ENCODE measurements around the gene VENTX. TPM values are rescaled to one million over a fixed set of nuclear protein-coding genes. Genes with fewer than 3 reads are reported as not detected.

Gene VENTX
- total and polyA plus RNA-seq, 10 of the 15 experiments (the other 5 are each of a cell fraction or from before 2014, with no cell fraction given): 0.05 TPM; not detected in 9

DNA sequence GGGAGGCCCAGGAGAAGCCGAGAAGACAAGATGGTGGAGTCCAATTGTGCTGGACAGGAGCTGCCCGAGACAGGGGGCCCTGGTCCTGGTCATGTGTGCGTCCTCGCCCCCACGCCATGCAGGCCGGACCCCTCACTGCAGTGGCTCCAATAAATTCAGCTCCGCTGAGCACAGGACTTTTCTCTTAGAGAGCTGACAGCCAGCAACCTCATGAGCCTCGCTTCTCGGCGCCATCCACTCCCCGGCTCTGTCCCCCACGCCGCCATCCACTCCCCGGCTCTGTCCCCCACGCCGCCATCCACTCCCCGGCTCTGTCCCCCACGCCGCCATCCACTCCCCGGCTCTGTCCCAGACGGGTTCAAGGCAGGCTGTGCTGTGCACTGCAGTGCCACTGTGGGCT, 10.4 kb upstream of the VENTX start:
- DNase-seq (ENCODE audit: low read depth, low spot score) (no peak), ATAC-seq (no peak), FAIRE-seq (no peak)
- H3K27me3 ChIP-seq (replicated peaks in 1 of 2; ENCODE audit: control insufficient read depth in 2 of 2, insufficient read depth in 2 of 2, low read length in 1 of 2): peaks cover 1 to 3% of the 10 kb centered on the region in 2 experiments; a peak in 2 of 4 replicates
- H3K4me2 ChIP-seq (ENCODE audit: control insufficient read depth, insufficient read depth): no peak overlapping the region
- H3K4me3 ChIP-seq: no peak overlapping the region
- H3K36me3 ChIP-seq (ENCODE audit: control insufficient read depth in 2 of 2, insufficient read depth in 2 of 2, low read length in 1 of 2): no peaks in the 10 kb centered on the region
- H3K9ac ChIP-seq (ENCODE audit: control insufficient read depth, insufficient read depth, low read length): no peak overlapping the region
- intact Hi-C loops (cut with micrococcal nuclease; ENCODE audit: unreplicated experiment): no loop called here
- BruUV-seq (replicated peaks): no TSS peak
- H2AFZ ChIP-seq (ENCODE audit: control insufficient read depth, low read depth, low read length): no peak overlapping the region
- no peaks in the 10 kb centered on the region for H3K4me1 ChIP-seq (ENCODE audit: control insufficient read depth, insufficient read depth, low read length)
- H3K79me2 ChIP-seq (ENCODE audit: control insufficient read depth, insufficient read depth, low read length): no peaks in the 10 kb centered on the region
- RAD21 ChIA-PET (ENCODE audit: unreplicated experiment): no interaction called here
- H3K9me3 ChIP-seq (replicated peaks; ENCODE audit: control insufficient read depth, insufficient read depth, low read length): no peaks in the 10 kb centered on the region
- WGBS (ENCODE audit: insufficient coverage, insufficient replicate concordance, low lambda C conversion rate, missing lambda C conversion rate): 61% methylated on average over 13 of the region's 21 CpGs
- TF ChIP-seq ZBED1 (IDR thresholded peaks at IDR 0.05; ENCODE audit: borderline replicate concordance): no peak
- TF ChIP-seq CBX5 (IDR thresholded peaks at IDR 0.05; ENCODE audit: low read depth): no peak
- no peak for TF ChIP-seq MAX (IDR thresholded peaks at IDR 0.05; ENCODE audit: low read depth, low read length)
- no peak for TF ChIP-seq KDM1A (IDR thresholded peaks at IDR 0.05; ENCODE audit: borderline replicate concordance)
- TF ChIP-seq WRNIP1 (IDR thresholded peaks at IDR 0.05; ENCODE audit: borderline replicate concordance, low read depth, low read length): no peak
- TF ChIP-seq SREBF1 (IDR thresholded peaks at IDR 0.05; ENCODE audit: low read length): no peak
- CTCF ChIA-PET: no interaction called here
- H3K27ac ChIP-seq (ENCODE audit: control insufficient read depth, insufficient read depth): no peak overlapping the region
- in situ Hi-C loops (cut with MboI): no loop called here
- POLR2A ChIA-PET: no interaction called here
- no peaks in the 10 kb centered on the region for H4K20me1 ChIP-seq (ENCODE audit: control insufficient read depth, insufficient read depth)
- SMC1A ChIA-PET (ENCODE audit: uncharacterized antibody, unreplicated experiment): no interaction called here

DNA sequence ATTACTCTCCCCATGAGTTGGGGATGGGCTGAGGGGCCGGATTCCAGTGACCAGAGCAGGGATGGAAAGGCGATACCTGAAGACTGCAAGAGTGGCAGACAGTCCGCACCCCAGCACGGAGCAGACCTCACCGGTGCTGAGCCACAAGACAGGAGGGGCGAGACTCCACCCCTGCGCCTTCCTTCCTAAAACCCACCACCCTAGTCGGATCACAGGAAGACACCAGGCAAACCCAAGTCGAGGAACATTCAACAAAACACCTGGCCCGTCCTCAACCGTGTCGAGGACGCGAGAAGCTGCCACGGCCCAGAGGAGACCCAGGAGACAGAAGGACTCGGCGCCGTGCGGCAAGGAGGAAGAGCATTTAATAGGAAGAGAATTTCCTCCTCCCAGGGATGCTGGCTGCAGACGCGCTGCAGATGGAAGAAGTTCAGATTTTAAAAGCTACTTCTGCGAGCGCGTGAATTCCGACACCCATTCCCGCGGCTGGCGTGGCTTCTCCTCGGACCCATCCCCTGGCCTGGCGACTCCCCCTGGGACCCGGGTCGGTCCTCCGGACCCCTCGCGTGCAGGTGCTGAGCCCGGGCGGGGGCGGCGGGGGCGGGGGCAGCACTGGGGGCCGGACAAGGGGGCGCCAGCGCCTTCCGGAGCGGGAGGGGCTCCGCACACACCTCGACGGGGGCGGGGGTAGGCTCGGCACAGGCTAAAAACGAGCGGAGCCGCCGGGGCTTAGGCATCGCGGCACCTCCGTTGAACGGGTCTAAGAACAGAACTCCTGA, 8.2 kb upstream of the VENTX start:
- Histone ChIP-seq H4K20me1 (ENCODE audit: control insufficient read depth, insufficient read depth) (no peaks in the 10 kb centered on the region), H3K9me3 (replicated peaks; ENCODE audit: control insufficient read depth, insufficient read depth, low read length) (no peaks in the 10 kb centered on the region), H3K4me1 (ENCODE audit: control insufficient read depth, insufficient read depth, low read length) (no peaks in the 10 kb centered on the region), H2AFZ (ENCODE audit: control insufficient read depth, low read depth, low read length) (no peak overlapping the region), H3K27ac (ENCODE audit: control insufficient read depth, insufficient read depth) (no peak overlapping the region), H3K79me2 (ENCODE audit: control insufficient read depth, insufficient read depth, low read length) (no peaks in the 10 kb centered on the region), H3K9ac (ENCODE audit: control insufficient read depth, insufficient read depth, low read length) (no peak overlapping the region), H3K4me3 (no peak overlapping the region), H3K27me3 (replicated peaks in 1 of 2; ENCODE audit: control insufficient read depth in 2 of 2, insufficient read depth in 2 of 2, low read length in 1 of 2) (peaks cover 1 to 3% of the 10 kb centered on the region in 2 experiments; a peak in 2 of 4 replicates), H3K36me3 (ENCODE audit: control insufficient read depth in 2 of 2, insufficient read depth in 2 of 2, low read length in 1 of 2) (no peaks in the 10 kb centered on the region), H3K4me2 (ENCODE audit: control insufficient read depth, insufficient read depth) (no peak overlapping the region)
- no peak for DNase-seq (ENCODE audit: low read depth, low spot score)
- BruUV-seq (replicated peaks): no TSS peak
- ChIA-PET CTCF (no interaction called here), SMC1A (ENCODE audit: uncharacterized antibody, unreplicated experiment) (no interaction called here), RAD21 (ENCODE audit: unreplicated experiment) (no interaction called here), POLR2A (no interaction called here)
- intact Hi-C loops (cut with micrococcal nuclease; ENCODE audit: unreplicated experiment): no loop called here
- in situ Hi-C loops (cut with MboI): no loop called here
- FAIRE-seq: no peak
- 40% methylated on average over 38 of the region's 58 CpGs for WGBS (ENCODE audit: insufficient coverage, insufficient replicate concordance, low lambda C conversion rate, missing lambda C conversion rate)
- ATAC-seq: no peak
- TF ChIP-seq RBBP5 (conservative IDR thresholded peaks at IDR 0.05) (no peak), MEF2A (IDR thresholded peaks at IDR 0.05; ENCODE audit: insufficient read depth, low read depth, low read length) (no peak), MYB (IDR thresholded peaks at IDR 0.05; ENCODE audit: borderline replicate concordance, low read depth, low read length) (no peak), BCL11A (IDR thresholded peaks at IDR 0.05; ENCODE audit: low read depth, low read length) (no peak), NFYA (IDR thresholded peaks at IDR 0.05; ENCODE audit: borderline replicate concordance, low read depth, low read length) (no peak), EP300 (IDR thresholded peaks at IDR 0.05; ENCODE audit: borderline replicate concordance in 1 of 2, control insufficient read depth in 1 of 2, low read depth in 2 of 2, low read length in 2 of 2) (no peak), FOS (IDR thresholded peaks at IDR 0.05; ENCODE audit: borderline replicate concordance, extremely low read depth, insufficient read length) (no peak), RAD51 (IDR thresholded peaks at IDR 0.05) (no peak)
